ENCODE data around the gene CCDC141.

Gene CCDC141

GRCh38 chr2:178829299-178829960 lies 220.5 kb downstream of the CCDC141 start:
- TF ChIP-seq TAF1 (IDR thresholded peaks at IDR 0.05; ENCODE audit: borderline replicate concordance, insufficient read depth, low read length) (no peak), FOXP2 (optimal IDR thresholded peaks at IDR 0.05; ENCODE audit: borderline replicate concordance, extremely low read depth, extremely low read length, insufficient read depth) (no peak), REST (IDR thresholded peaks at IDR 0.05; ENCODE audit: insufficient read depth in 1 of 2, low read depth in 2 of 2, low read length in 2 of 2) (no peak), POLR2AphosphoS5 (IDR thresholded peaks at IDR 0.05; ENCODE audit: low read depth, low read length) (no peak), SIN3A (IDR thresholded peaks at IDR 0.05; ENCODE audit: borderline replicate concordance, insufficient read depth, low read length) (no peak)

- no peak for TF ChIP-seq FOXP2 (optimal IDR thresholded peaks at IDR 0.05; ENCODE audit: borderline replicate concordance, extremely low read depth, extremely low read length, insufficient read depth)
- TF ChIP-seq POLR2AphosphoS5 (IDR thresholded peaks at IDR 0.05; ENCODE audit: low read depth, low read length): no peak
- TF ChIP-seq REST (IDR thresholded peaks at IDR 0.05; ENCODE audit: insufficient read depth in 1 of 2, low read depth in 2 of 2, low read length in 2 of 2): no peak
- TF ChIP-seq TAF1 (IDR thresholded peaks at IDR 0.05; ENCODE audit: borderline replicate concordance, insufficient read depth, low read length): no peak
- no peak for TF ChIP-seq SIN3A (IDR thresholded peaks at IDR 0.05; ENCODE audit: borderline replicate concordance, insufficient read depth, low read length)
Measured at GRCh38 chr2:178828486-178828881, 221.5 kb downstream of the CCDC141 start.

GRCh38 chr2:178827739-178828485 lies 222.0 kb downstream of the CCDC141 start:
- TF ChIP-seq POLR2AphosphoS5 (IDR thresholded peaks at IDR 0.05; ENCODE audit: low read depth, low read length) (no peak), SIN3A (IDR thresholded peaks at IDR 0.05; ENCODE audit: borderline replicate concordance, insufficient read depth, low read length) (no peak), TAF1 (IDR thresholded peaks at IDR 0.05; ENCODE audit: borderline replicate concordance, insufficient read depth, low read length) (no peak), FOXP2 (optimal IDR thresholded peaks at IDR 0.05; ENCODE audit: borderline replicate concordance, extremely low read depth, extremely low read length, insufficient read depth) (no peak), REST (IDR thresholded peaks at IDR 0.05; ENCODE audit: insufficient read depth in 1 of 2, low read depth in 2 of 2, low read length in 2 of 2) (no peak)

- TF ChIP-seq REST (IDR thresholded peaks at IDR 0.05; ENCODE audit: insufficient read depth in 1 of 2, low read depth in 2 of 2, low read length in 2 of 2) (no peak), FOXP2 (optimal IDR thresholded peaks at IDR 0.05; ENCODE audit: borderline replicate concordance, extremely low read depth, extremely low read length, insufficient read depth) (no peak), POLR2AphosphoS5 (IDR thresholded peaks at IDR 0.05; ENCODE audit: low read depth, low read length) (no peak), SIN3A (IDR thresholded peaks at IDR 0.05; ENCODE audit: borderline replicate concordance, insufficient read depth, low read length) (no peak), TAF1 (IDR thresholded peaks at IDR 0.05; ENCODE audit: borderline replicate concordance, insufficient read depth, low read length) (no peak)
Measured at GRCh38 chr2:178827111-178827510, 222.8 kb downstream of the CCDC141 start.
